NCI-H460 (cell line): ENCODE results near the gene TRMU. TPM values are rescaled to one million over a fixed set of nuclear protein-coding genes. Genes with fewer than 3 reads are reported as not detected.
"Not testable (repeated sequence)": the region's sequence is repeated elsewhere in the genome, so short reads cannot be mapped to it uniquely, and the experiment has no call there.

Source experiments
- DNase-seq: peaks from one replicate; pipeline ENCODE4 v3.0.0-alpha.2; 2016; ENCODE audit warnings: low read depth; ENCODE audit errors: extremely low read depth
- total RNA-seq: library from RNA; depleted of rRNA; stranded (reverse); fragments of >200 nt; shearing (Covaris generic); gene quantifications from 2 replicates; pipeline ENCODE4 v1.2.3, GENCODE V29; 2014

Gene TRMU
- total RNA-seq, 1 experiment from 2014 or later: 30.7 TPM

DNA sequence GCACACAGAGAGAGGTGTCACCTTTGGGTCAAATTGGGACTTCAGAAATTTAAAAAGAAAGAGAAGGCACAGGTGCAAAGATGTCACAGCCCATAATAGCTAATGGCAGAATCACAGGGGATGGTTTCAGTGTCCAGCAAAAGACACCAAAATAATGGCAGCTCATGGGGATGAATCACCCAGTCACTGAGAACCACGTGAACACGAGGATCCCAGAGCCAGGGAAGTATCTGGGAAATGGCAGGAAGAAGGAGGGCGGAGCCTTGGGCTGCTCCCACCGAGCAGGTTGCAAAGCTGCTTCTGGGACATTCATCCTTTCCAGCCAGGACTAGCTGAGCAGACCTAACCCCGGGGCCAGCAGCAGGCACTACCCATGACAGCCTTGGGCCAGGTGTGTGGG lies 45.6 kb downstream of the TRMU start:
- no peak for DNase-seq

- no peak for DNase-seq
Observed at GRCh38 chr22:46381731-46382130, 46.2 kb downstream of the TRMU start.

- DNase-seq: no peak
Observed at GRCh38 chr22:46382524-46382923, 47.0 kb downstream of the TRMU start.

GRCh38 chr22:46386312-46386711 lies 50.8 kb downstream of the TRMU start:
- DNase-seq: no peak

DNA sequence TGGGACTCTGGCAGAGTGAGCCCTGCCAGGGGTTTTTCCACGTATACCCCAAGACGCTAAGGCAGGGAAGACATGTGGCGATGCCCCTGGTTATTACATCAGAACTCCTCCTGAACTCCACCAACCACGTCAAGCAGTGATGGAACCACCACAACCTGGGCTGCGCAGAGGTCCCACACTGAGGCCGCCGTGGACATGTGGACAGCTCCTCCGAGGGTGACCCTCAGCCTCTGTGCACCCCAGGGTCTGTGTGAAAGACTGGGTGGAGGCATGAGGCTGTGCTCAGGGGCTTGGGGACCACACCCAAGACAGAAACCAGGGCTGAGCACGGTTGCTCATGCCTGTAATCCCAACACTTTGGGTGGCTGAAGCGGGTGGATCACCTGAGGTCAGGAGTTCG lies 52.2 kb downstream of the TRMU start:
- DNase-seq: no peak

GRCh38 chr22:46388647-46389046 lies 53.1 kb downstream of the TRMU start:
- no peak for DNase-seq

DNA sequence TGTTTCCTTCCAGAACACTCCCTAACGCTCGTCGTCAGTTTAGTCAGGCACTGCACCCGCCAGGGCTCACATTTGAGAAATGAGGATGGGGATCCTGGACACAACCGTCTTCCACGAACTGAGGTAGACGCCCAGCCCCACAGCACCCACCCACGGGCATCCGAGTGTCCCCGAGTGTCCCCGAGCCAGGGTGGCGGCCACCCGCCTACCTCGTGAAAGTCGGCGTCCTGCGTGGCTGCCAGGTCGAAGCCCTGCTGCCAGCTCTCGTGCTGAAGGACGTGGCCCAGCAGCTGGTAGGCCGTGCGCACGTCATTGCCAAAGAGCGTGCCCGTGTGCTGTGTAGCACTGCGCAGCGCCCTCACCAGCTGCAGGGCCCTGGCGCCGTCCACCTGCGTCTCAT lies 53.6 kb downstream of the TRMU start:
- no peak for DNase-seq

DNA sequence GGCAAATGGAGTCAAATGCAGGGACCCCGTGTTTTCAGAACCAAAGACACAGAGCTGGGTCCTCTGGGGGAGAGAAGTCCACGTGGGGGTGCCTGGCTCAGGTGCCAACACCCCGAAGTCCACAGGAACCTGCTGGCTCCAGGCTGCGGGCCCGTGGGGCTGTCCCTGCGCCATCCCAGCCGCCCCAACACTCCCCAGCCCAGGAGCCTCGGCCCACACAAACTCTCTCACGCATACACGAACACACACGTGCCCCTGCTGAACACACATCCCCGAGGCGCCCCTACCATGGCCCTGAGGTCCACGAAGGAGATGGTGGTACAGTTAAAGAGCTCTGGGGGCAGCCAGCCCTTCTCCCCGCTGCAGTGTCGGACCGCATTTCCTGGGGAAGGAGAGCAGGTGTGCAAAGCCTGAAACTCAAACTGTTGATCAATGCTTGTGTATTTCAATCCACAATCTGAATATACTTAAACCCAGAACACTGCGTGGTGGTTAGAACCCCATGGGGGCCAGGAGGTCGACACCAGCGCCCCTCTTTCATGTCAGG lies 54.7 kb downstream of the TRMU start:
- no peak for DNase-seq

- no peak for DNase-seq
Observed at GRCh38 chr22:46390652-46391301, 55.3 kb downstream of the TRMU start.

DNA sequence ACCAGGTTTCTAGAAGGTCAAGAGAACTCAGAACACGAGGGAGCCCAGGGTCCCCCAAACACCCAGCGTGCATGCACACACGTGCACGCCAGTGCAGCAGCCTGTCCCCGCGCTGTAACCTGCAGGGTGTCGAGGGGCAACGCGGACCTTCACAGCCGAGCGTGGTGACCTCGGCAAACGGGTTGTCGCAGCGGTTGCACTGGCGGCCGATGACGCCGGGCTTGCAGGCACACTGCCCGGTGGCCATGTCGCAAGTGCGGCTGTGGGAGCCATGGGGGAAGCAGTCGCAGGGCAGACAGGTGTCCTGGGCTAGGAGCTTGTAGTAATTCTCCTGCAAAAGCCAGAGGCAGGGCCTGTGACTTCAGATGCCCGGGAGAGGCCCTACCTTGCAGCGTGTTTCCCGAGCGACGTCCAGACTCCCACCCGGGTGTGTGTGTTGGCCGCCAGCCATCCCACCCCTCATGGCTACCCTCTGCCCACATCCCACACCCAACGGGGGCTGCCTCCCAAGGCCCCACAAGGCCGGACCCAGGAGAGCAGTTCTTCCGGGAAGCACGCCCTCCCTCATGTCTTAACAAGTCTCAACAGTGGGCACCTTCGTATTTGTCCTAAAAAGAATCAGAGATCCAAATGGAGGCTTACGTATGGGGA lies 56.1 kb downstream of the TRMU start:
- DNase-seq: no peak

DNA sequence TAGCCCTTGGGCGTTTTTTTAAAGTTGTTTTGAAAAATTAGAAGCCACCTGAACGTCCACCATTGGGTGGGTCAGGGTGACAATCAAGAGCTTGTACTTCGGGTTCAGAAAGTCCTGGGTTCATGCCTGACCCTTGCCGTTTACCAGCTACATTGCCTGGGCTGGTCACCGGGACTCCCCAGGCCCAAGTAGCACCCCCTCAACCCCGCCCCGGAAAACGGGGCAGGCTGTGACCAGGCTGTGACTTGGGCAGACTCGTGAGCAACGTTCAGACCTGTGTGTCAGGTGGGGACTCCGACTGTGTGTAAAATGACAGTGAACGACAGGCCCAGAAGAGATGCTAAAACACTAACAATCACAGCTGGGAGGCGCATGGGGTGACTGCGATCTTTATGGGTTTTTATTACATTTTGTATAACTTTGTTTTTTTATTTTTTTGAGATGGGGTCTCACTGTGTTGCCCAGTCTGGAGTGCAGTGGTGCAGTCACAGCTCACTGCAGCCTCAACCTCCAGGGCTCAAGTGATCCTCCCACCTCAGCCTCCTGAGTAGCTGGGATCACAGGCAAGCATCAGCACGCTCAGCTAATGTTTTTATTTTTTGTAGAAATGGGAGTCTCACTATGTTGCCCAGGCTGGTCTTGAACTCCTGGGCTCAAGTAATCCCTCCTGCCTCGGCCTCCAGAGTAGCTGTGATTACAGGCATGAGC lies 56.8 kb downstream of the TRMU start:
- DNase-seq: no peak

GRCh38 chr22:46393873-46394272 lies 58.4 kb downstream of the TRMU start:
- DNase-seq: no peak

DNA sequence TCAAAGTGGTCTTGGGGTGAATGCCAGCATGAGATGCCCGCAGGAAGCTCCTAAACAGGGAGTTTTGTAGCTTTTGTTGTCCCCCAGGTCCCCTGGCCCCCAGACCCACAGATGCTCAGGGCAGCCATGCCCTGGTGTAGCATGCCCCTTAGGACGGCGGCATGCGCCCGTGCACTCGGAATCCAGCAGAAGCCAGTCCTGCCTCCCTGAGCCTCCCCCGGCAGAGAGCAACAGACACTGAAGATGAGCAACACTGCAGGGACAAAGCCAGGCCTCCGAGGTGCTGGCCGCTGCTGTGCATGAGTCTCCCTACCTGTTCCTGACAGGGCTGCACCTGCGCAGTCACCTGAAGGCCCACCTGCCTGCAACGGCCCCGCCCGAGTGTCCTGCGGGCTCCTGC lies 59.1 kb downstream of the TRMU start:
- DNase-seq: no peak

DNA sequence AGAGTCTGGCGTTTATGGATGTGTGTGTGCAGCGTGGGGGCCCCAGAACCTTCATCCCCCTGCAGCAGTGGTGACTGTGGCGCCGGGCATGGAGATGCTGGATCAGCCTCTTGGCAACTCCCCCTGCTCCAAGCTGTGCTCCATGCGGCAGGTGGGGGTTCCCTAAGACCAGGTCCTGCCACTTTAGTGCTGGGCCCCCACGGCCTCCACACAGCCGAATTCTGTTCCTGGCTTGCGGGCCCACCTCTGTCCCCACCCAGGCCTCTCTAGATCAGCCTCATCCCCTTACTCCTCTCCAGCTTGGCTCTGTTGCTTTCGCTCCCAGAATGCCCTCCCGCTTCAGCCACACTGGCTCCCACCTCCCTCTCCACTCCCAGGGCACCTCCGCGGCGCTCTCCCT lies 59.6 kb downstream of the TRMU start:
- no peak for DNase-seq

DNA sequence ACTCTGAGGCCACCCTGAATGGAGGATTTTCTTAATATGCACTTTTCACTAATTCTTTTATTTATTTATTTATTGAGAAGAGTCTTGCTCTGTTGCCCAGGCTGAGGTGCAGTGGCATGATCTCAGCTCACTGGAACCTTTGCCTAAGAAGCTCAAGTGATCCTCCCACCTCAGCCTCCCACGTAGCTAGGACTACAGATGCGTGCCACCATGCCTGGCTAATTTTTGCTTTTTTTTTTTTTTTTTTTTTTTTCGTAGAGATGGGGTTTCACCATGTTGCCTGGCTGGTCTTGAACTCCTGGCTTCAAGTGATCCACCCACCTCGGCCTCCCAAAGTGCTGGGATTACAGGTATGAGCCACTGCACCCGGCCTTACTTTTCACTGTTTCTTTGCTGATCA lies 61.5 kb downstream of the TRMU start:
- not testable (repeated sequence) for DNase-seq

DNA sequence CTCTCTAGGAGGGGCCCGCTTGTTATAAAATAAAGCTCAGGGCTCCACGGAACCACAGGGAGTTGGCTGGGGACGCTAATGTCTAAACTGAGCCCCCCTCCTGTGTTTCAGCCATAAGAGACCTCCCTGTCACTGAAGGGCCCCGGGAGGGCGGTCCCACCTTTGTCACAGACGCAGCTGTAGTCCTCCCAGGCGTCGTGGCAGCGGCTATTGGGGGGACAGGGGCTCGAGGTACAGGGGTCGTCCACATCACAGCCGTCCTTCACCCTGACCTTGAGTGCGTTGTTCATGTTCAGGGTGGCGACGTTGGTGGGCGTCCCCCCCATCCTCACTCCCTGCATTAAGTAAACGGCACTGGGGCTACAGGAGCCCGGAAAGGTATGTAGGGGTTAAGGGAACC lies 62.0 kb downstream of the TRMU start:
- DNase-seq: no peak

DNA sequence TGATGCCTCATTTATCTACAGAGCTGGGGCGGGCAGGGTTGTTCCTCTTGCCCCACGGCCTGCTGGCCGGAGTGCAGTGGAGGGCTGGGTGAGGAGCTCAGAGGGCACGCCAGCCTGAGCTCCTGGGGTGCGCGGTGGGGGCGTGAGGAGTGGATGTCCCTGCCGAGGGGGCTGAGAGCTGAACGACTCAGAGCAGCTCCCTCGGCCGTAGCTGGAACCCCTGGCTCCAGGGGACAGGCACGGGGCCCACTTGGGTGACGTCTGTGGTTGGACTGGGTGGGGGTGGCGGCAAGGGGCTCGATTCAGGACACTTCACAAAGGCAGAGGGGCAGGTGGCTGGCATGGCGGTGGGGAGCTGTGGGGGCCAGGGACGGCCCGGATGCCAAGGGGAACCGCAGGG lies 62.4 kb downstream of the TRMU start:
- no peak for DNase-seq

DNA sequence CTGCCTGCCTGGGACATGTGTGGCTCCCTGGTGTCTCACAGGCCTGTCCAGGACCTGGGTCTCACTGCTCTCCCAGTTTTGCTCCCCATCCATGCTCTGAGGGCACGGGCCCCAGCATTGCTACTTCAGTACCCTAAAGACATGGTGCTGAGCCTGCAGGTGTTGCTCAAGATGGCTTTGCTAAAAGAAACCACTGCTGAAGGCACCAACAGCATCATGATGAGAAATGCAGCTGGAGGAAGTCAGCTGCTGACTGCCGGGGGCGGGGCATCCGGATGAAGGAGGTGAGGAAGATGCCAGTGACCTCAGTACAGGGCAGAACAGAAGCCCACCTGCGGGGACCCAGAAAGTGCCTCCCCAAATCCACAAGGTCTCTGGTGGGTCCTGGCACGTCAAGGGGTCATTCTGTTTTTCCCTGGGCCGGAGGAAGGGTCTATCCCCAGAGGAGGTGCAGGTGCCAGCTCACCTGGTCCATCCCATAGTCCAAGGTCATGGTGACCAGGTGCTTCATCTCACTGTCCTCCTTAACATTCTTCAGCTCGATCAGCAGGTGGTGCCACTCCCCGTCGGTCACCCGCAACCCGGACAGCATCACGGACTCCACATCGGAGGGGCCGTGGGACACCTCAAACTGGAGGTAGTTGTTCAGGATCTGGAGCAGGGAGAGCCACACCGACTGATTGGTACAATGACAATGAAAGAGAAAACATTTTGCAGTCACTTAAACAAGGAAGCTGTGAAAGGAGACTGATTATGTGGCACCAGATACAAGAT lies 63.9 kb downstream of the TRMU start:
- no peak for DNase-seq

DNA sequence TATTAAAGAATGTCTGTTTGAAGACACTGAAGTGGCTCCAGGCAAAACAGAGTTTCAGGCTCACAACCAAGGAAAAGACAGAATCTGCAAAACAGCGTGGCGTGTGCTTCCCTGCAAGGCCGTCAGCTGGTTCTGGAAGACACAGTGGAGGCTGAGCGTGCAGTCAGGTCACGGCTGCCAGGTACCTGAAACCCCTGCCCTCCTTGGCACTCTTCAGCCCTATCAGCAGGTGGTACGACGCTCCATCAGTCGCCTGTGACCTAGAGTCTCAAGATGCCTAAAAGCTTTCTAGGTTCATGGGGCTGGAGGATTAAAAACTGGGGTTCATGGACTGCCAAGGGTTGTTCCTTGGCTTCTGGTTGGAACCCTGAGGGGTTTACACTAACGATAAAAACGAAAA lies 65.9 kb downstream of the TRMU start:
- no peak for DNase-seq

GRCh38 chr22:46402505-46402904 lies 67.0 kb downstream of the TRMU start:
- DNase-seq: no peak

- not testable (repeated sequence) for DNase-seq
Observed at GRCh38 chr22:46403880-46404279, 68.4 kb downstream of the TRMU start.
